Fibroblast of mammary gland (primary cell): ENCODE measurements around the gene PDZRN3.

Experiments
- DNase-seq: peaks from one replicate; pipeline ENCODE4 v3.0.0-alpha.2; 2010; ENCODE audit warnings: low read depth
- H3K4me3 ChIP-seq: 2 replicates; pipeline ENCODE4 v1.5.1; 2011; ENCODE audit warnings: low read depth, mild to moderate bottlenecking, low read length, moderate library complexity; ENCODE audit not compliant: control insufficient read depth
- TF ChIP-seq, protein P1 (sequence below): conservative IDR thresholded peaks from 2 replicates; pipeline ENCODE4 v1.5.1; 2011; ENCODE audit warnings: low read depth, low read length, inconsistent platforms; ENCODE audit not compliant: control insufficient read depth, insufficient read depth

PDZRN3 gene

DNA sequence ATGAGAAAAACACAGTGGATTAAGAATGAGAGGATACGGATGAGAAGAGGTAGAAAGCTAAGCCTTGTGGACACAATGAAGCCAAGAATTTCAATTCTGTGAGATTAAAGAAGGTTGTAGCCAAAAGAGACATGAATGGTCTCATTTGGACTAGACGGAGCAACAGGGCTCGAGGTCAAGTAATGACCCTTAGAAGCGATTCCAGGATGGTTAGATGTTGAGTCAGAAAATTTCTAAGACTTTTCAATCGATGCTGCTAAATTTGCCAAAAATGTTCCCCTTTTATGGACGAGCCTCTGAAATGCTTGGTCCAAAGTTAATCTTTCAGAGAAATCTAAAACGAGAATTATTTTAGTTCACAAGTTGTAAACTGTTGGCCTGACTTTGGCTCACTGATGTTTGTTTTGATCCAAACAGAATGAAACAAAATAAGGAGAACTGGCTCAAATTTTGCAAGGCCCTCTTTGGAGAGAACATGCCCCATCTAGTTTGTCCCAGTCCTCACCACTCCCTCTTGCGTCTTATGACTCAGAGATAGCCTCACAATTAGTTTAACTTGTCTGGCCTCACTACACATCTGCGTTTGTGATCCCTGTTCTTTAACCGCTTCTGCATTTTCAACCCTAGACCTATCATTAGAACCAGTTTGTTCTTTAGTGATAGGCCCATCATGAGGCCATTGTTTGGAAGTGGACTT, 235.5 kb downstream of the PDZRN3 start:
- peak; percentile 56 for DNase-seq
- H3K4me3 ChIP-seq: no peak overlapping the region
- TF ChIP-seq, protein P1, sequence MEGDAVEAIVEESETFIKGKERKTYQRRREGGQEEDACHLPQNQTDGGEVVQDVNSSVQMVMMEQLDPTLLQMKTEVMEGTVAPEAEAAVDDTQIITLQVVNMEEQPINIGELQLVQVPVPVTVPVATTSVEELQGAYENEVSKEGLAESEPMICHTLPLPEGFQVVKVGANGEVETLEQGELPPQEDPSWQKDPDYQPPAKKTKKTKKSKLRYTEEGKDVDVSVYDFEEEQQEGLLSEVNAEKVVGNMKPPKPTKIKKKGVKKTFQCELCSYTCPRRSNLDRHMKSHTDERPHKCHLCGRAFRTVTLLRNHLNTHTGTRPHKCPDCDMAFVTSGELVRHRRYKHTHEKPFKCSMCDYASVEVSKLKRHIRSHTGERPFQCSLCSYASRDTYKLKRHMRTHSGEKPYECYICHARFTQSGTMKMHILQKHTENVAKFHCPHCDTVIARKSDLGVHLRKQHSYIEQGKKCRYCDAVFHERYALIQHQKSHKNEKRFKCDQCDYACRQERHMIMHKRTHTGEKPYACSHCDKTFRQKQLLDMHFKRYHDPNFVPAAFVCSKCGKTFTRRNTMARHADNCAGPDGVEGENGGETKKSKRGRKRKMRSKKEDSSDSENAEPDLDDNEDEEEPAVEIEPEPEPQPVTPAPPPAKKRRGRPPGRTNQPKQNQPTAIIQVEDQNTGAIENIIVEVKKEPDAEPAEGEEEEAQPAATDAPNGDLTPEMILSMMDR: no peak

DNA sequence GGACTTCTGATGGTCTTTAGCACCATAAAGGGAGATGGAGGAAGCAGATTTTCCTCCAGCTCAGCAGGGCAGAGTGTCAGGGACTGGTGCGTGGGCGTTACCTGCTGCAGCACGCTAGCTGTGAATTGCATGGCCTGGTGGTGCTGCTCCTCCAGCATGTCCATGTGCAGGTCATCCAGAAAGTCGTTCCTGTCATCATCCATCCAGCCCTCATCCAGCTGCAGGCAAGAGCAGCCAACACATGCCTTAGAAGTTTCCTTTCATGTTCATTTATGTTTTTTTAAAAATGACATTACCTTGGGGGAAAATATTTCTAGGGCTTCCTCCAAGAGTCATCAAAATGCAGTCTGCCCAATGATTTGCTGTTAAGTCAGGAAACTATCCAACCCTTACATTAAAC, 239.2 kb downstream of the PDZRN3 start:
- no peak overlapping the region for H3K4me3 ChIP-seq
- no peak for DNase-seq
- TF ChIP-seq, protein P1: no peak

DNA sequence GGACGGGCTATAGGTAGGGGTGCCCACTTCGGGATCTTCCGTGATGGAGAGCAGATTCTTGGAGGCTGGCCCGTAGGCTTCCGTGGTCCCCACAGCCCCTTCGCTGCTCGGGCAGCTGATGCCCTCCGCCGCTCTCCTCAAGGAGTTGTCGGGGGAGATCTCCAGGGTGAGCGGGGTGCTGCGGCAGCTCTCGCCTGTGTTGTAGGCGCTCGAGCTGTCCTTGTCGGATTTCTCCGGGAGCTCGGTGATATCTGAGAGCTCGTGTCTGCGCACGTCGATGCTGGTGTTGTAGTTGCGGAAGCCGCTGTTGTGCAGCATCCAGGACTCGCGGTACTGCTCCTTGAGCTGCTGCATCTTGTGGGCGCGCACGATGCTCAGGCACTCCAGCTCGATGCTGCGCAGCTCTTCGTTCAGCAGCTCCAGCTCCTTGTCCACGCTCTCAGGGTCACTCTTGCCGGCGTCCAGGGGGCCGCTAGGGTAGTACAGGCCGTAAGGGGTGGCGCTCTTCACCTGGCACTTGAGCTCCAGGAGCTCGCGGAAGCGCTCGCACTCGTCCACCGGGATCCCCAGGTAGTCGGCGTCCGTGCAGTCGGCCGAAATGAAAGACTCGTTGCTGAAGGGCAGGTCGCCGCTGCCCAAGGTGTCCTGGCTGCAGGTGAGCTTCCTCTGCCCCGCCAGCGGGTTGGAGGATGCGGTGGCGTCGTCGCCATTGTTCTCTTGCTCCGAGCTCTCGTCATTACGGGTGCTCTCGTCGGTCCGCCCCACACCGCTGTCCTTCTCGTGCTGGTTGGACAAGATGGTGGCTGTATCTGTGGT, 240.4 kb downstream of the PDZRN3 start:
- no peak for DNase-seq
- TF ChIP-seq, protein P1: no peak

GRCh38 chr3:73383470-73384049, 241.2 kb downstream of the PDZRN3 start:
- TF ChIP-seq, protein P1: no peak

More for the DNA sequence above, 240.4 kb downstream of the PDZRN3 start:
- no peak overlapping the region for H3K4me3 ChIP-seq

GRCh38 chr3:73381551-73381950, 243.2 kb downstream of the PDZRN3 start:
- no peak overlapping the region for H3K4me3 ChIP-seq
- no peak for DNase-seq
- TF ChIP-seq, protein P1: no peak

More at GRCh38 chr3:73383470-73384049, 241.2 kb downstream of the PDZRN3 start:
- H3K4me3 ChIP-seq: no peak overlapping the region
- DNase-seq: no peak

GRCh38 chr3:73380735-73381532, 243.8 kb downstream of the PDZRN3 start:
- no peak overlapping the region for H3K4me3 ChIP-seq
- no peak for DNase-seq
- TF ChIP-seq, protein P1: no peak
